K562 (cell line): ENCODE data around the gene BAZ2A. TPM values are rescaled to one million over a fixed set of nuclear protein-coding genes. Genes with fewer than 3 reads are reported as not detected.

Source experiments
- CBFB ChIP-seq: sonication (generic); formaldehyde crosslinking; IDR thresholded peaks from 2 replicates; pipeline ENCODE4 v1.4.0; 2020; ENCODE audit warnings: mild to moderate bottlenecking, missing genetic modification reagents
- CBX2 ChIP-seq: fragments of 200-600 bp; sonication (generic); IDR thresholded peaks from one replicate; pipeline ENCODE4 v1.6.1; 2012; ENCODE audit warnings: mild to moderate bottlenecking, low read length, inconsistent platforms; ENCODE audit not compliant: insufficient read depth, poor library complexity, severe bottlenecking
- ELK1 ChIP-seq: sonication (generic); formaldehyde crosslinking; IDR thresholded peaks from 2 replicates; pipeline ENCODE4 v1.8.1; 2022; ENCODE audit warnings: missing genetic modification reagents
- EP400 ChIP-seq: fragments of 450-650 bp; IDR thresholded peaks from 2 replicates; pipeline ENCODE4 v1.6.1; 2017; ENCODE audit warnings: antibody characterized with exemption, mild to moderate bottlenecking, moderate library complexity
- EWSR1 ChIP-seq: fragments of 450-650 bp; IDR thresholded peaks from 2 replicates; pipeline ENCODE4 v1.6.1; 2018; ENCODE audit warnings: borderline replicate concordance, mild to moderate bottlenecking, low read depth, moderate library complexity; ENCODE audit not compliant: partially characterized antibody
- HNRNPH1 ChIP-seq: fragments of 200-400 bp; formaldehyde crosslinking; optimal IDR thresholded peaks from 2 replicates; pipeline ENCODE3; 2017; ENCODE audit warnings: low read depth, mild to moderate bottlenecking, low read length, moderate library complexity
- JUND ChIP-seq, 2 experiments: IDR thresholded peaks; 2 replicates in 1 of 2; 3 replicates in 1 of 2; pipeline ENCODE4 v1.6.1; 2011; ENCODE audit warnings: borderline replicate concordance in 2 of 2, low read depth in 2 of 2, low read length in 2 of 2, improper control_type of control experiment in 1 of 2, missing biosample characterization in 1 of 2, missing genetic modification characterization in 1 of 2, missing genetic modification reagents in 1 of 2
- MCM3 ChIP-seq: fragments of 450-650 bp; IDR thresholded peaks from 2 replicates; pipeline ENCODE4 v1.6.1; 2016
- MEF2A ChIP-seq: IDR thresholded peaks from 2 replicates; pipeline ENCODE4 v1.6.1; 2011; ENCODE audit warnings: low read depth, mild to moderate bottlenecking, low read length, moderate library complexity; ENCODE audit not compliant: control insufficient read depth
- MIER1 ChIP-seq: fragments of 450-650 bp; IDR thresholded peaks from 2 replicates; pipeline ENCODE4 v1.6.1; 2016; ENCODE audit warnings: antibody characterized with exemption, mild to moderate bottlenecking, low read depth
- NFIC ChIP-seq: fragments of 450-650 bp; IDR thresholded peaks from 2 replicates; pipeline ENCODE4 v1.6.1; 2017; ENCODE audit warnings: mild to moderate bottlenecking, inconsistent platforms
- PML ChIP-seq: IDR thresholded peaks from 2 replicates; pipeline ENCODE4 v1.6.1; 2012; ENCODE audit warnings: low read length, inconsistent platforms
- POLR2AphosphoS5 ChIP-seq: IDR thresholded peaks from 2 replicates; pipeline ENCODE4 v1.6.1; 2011; ENCODE audit warnings: mild to moderate bottlenecking, low read depth, low read length, moderate library complexity; ENCODE audit not compliant: control insufficient read depth, insufficient read depth
- STAG1 ChIP-seq: sonication (generic); formaldehyde crosslinking; IDR thresholded peaks from 2 replicates; pipeline ENCODE4 v1.5.0; 2020; ENCODE audit warnings: missing genetic modification reagents, borderline replicate concordance
- SUPT5H ChIP-seq: fragments of 450-650 bp; IDR thresholded peaks from 2 replicates; pipeline ENCODE4 v1.6.1; 2016
- ZFP36 ChIP-seq: fragments of 150-350 bp; IDR thresholded peaks from 2 replicates; pipeline ENCODE4 v1.6.1; 2018; ENCODE audit warnings: low read length, low read depth; ENCODE audit not compliant: partially characterized antibody
- ZFP91 ChIP-seq: sonication (generic); formaldehyde crosslinking; IDR thresholded peaks from 2 replicates; pipeline ENCODE4 v1.8.0; 2022; ENCODE audit warnings: mild to moderate bottlenecking, missing genetic modification reagents
- ZMIZ1 ChIP-seq, 2 experiments: fragments of 150-350 bp in 1 of 2; IDR thresholded peaks; 2 replicates each; pipeline ENCODE4 v1.6.1; 2012 to 2016; ENCODE audit warnings: low read depth in 2 of 2, low read length in 2 of 2, mild to moderate bottlenecking in 1 of 2, moderate library complexity in 1 of 2
- ZNF175 ChIP-seq: fragments of 200-800 bp; sonication (Bioruptor generic); IDR thresholded peaks from 2 replicates; pipeline ENCODE4 v1.6.1; 2016; ENCODE audit warnings: low read depth, mild to moderate bottlenecking, missing genetic modification characterization, missing compliant biosample characterization
- ZNF431 ChIP-seq: sonication (generic); formaldehyde crosslinking; IDR thresholded peaks from 2 replicates; pipeline ENCODE4 v1.8.0; 2022; ENCODE audit warnings: mild to moderate bottlenecking, missing genetic modification reagents
- polyA plus RNA-seq, 8 experiments: library from polyadenylated mRNA; depleted of rRNA in 4 of 8; stranded (reverse) in 5 of 8; unstranded in 3 of 8; fragments of >200 nt; fragmentation: Nextera tagmentation in 2 of 8; fragmentation: Illumina TruSeq in 1 of 8; extraction: Ambion mirVana in 2 of 8; extraction: Trizol in 1 of 8; gene quantifications; 2 replicates each; pipeline versions ENCODE4 v1.2.1 to v1.2.3, GENCODE V29; 2011 to 2014; ENCODE audit warnings: inconsistent platforms in 1 of 8, missing spikeins in 1 of 8
- total RNA-seq, 7 experiments: library from RNA; depleted of rRNA in 6 of 7; stranded (reverse); fragments of >200 nt in 6 of 7; fragmentation: Illumina TruSeq in 2 of 7; extraction: Trizol in 2 of 7; gene quantifications; 2 replicates each; pipeline versions ENCODE4 v1.2.1 to v1.2.3, GENCODE V29; 2011 to 2021; ENCODE audit warnings: low replicate concordance in 1 of 7
- TF ChIP-seq, protein P1 (sequence below): sonication (generic); formaldehyde crosslinking; IDR thresholded peaks from 2 replicates; pipeline ENCODE4 v1.8.1; 2023; ENCODE audit warnings: mild to moderate bottlenecking, missing genetic modification reagents, moderate library complexity

The BAZ2A gene
- total and polyA plus RNA-seq, 9 of the 15 experiments (the other 6 are each of a cell fraction or from before 2014, with no cell fraction given) = 4.5 to 86.4 (median 26.2) TPM

- TF ChIP-seq ZMIZ1 (IDR thresholded peaks at IDR 0.05; ENCODE audit: low read depth in 2 of 2, low read length in 2 of 2) (no peak), STAG1 (no peak), ZFP91 (CRISPR knock-in tag) (no peak), ZNF431 (CRISPR knock-in tag) (no peak), NFIC (0 out of 2 replicates have a peak, but pooled peaks have one; percentile 6), CBX2 (no peak), MCM3 (no peak), ELK1 (no peak), EP400 (no peak), EWSR1 (peak; percentile 75), MEF2A (no peak), SUPT5H (peak; percentile 81), ZFP36 (no peak), POLR2AphosphoS5 (no peak), ZNF175 (CRISPR knock-in tag) (no peak), HNRNPH1 (no peak), PML (0 out of 2 replicates have a peak, but pooled peaks have one; percentile 38), JUND (IDR thresholded peaks at IDR 0.05; ENCODE audit: borderline replicate concordance, low read depth, low read length) (no peak), JUND (tag; IDR thresholded peaks at IDR 0.05; ENCODE audit: borderline replicate concordance, low read depth, low read length) (no peak), CBFB (CRISPR knock-in tag) (no peak), MIER1 (no peak)
- TF ChIP-seq, protein P1, sequence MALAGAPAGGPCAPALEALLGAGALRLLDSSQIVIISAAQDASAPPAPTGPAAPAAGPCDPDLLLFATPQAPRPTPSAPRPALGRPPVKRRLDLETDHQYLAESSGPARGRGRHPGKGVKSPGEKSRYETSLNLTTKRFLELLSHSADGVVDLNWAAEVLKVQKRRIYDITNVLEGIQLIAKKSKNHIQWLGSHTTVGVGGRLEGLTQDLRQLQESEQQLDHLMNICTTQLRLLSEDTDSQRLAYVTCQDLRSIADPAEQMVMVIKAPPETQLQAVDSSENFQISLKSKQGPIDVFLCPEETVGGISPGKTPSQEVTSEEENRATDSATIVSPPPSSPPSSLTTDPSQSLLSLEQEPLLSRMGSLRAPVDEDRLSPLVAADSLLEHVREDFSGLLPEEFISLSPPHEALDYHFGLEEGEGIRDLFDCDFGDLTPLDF (CRISPR knock-in tag) = no peak
These were observed 32.0 kb upstream of the BAZ2A start (continued) for GRCh38 chr12:56661979-56662638.
